ENCODE results near the gene ALG2.
A peak's percentile ranks its signal among the peaks of the same experiment; 100 is the strongest.

DNA sequence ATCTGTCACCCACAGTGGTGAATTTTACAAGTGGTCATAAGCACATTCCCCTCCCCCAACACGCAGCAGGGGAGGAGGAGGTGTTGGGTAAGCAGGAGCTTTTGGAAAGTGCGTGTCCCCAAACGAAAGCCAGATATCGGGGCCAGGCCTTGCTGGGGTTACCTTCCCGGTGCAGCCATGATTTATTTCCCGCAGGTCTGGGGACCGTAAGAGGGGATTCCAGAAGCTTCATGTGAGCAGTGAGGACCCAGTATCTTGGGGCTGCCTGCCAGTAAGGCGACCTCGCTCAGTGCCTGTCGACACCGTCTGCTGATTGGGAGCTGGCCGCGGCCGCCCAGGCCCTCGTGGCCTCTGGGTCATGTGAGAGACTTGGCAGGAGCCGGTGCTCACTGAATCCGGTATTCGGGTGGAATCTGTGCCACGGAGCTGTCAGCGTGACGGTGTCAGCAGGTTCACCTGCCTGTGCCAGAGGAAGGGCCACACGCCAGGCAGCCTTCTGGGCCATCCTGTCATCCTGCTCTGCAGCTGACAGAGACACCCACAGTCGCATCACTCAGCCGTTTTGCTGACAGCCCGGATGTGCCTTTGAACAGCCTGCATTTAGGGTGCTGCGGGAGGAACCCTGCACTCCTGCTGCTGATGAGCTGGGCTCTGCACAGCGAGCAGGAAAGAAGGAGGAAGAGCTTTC is 37.6 kb upstream of the ALG2 start:
- TF ChIP-seq, protein P1, sequence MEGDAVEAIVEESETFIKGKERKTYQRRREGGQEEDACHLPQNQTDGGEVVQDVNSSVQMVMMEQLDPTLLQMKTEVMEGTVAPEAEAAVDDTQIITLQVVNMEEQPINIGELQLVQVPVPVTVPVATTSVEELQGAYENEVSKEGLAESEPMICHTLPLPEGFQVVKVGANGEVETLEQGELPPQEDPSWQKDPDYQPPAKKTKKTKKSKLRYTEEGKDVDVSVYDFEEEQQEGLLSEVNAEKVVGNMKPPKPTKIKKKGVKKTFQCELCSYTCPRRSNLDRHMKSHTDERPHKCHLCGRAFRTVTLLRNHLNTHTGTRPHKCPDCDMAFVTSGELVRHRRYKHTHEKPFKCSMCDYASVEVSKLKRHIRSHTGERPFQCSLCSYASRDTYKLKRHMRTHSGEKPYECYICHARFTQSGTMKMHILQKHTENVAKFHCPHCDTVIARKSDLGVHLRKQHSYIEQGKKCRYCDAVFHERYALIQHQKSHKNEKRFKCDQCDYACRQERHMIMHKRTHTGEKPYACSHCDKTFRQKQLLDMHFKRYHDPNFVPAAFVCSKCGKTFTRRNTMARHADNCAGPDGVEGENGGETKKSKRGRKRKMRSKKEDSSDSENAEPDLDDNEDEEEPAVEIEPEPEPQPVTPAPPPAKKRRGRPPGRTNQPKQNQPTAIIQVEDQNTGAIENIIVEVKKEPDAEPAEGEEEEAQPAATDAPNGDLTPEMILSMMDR (IDR thresholded peaks at IDR 0.05), result no peak
- peak; percentile 21 for TF ChIP-seq POLR2A (IDR thresholded peaks at IDR 0.05)
